GM18870 (cell line): ENCODE results near the gene CIAO3.
A peak's percentile ranks its signal among the peaks of the same experiment; 100 is the strongest.
"Not testable (repeated sequence)": the region's sequence is repeated elsewhere in the genome, so short reads cannot be mapped to it uniquely, and the experiment has no call there.

Source experiments
- ATAC-seq: cut with Tn5 transposase; IDR thresholded peaks from one replicate; pipeline ENCODE4 v1.9.1; 2021; ENCODE audit warnings: moderate library complexity; ENCODE audit not compliant: unreplicated experiment

CIAO3 gene

GRCh38 chr16:725041-725376, 15.8 kb downstream of the CIAO3 start:
- ATAC-seq = no peak

GRCh38 chr16:724188-725040, 16.4 kb downstream of the CIAO3 start:
- ATAC-seq = no peak

GRCh38 chr16:723695-724094, 17.1 kb downstream of the CIAO3 start:
- no peak for ATAC-seq

- no peak for ATAC-seq
Measured at GRCh38 chr16:722835-723633, 17.8 kb downstream of the CIAO3 start.

GRCh38 chr16:721765-722540, 18.8 kb downstream of the CIAO3 start:
- no peak for ATAC-seq

GRCh38 chr16:720990-721764, 19.6 kb downstream of the CIAO3 start, which contains the start of gene ANTKMT:
Gene ANTKMT, plus strand, starts transcription at chr16:721146. Its CDS starts 129 bp downstream, at chr16:721275.
- peak; percentile 49 for ATAC-seq

- ATAC-seq = peak; percentile 21
Measured at GRCh38 chr16:720447-720989, 20.3 kb downstream of the CIAO3 start.

- no peak for ATAC-seq
Measured at GRCh38 chr16:719815-720446, 20.9 kb downstream of the CIAO3 start.

- ATAC-seq = no peak
Measured at GRCh38 chr16:718922-719321, 21.9 kb downstream of the CIAO3 start.

- no peak for ATAC-seq
Measured at GRCh38 chr16:718389-718788, 22.4 kb downstream of the CIAO3 start.

GRCh38 chr16:717450-718245, 23.1 kb downstream of the CIAO3 start:
- ATAC-seq = no peak

GRCh38 chr16:716768-717325, 23.9 kb downstream of the CIAO3 start:
- ATAC-seq = no peak

- ATAC-seq = no peak
Measured at GRCh38 chr16:716200-716568, 24.6 kb downstream of the CIAO3 start.

- no peak for ATAC-seq
Measured at GRCh38 chr16:715477-716199, 25.2 kb downstream of the CIAO3 start.

GRCh38 chr16:714558-715476, 26.0 kb downstream of the CIAO3 start, which contains the start of gene METRN:
Gene METRN, plus strand, starts transcription at chr16:715118. Its CDS starts 172 bp downstream, at chr16:715290.
- no peak for ATAC-seq

- ATAC-seq = no peak
Measured at GRCh38 chr16:714079-714478, 26.7 kb downstream of the CIAO3 start.

GRCh38 chr16:712740-713250, 28.0 kb downstream of the CIAO3 start:
- ATAC-seq = not testable (repeated sequence)
